Neuronal stem cell (in vitro differentiated cells): ENCODE measurements around the gene L3MBTL4.

Experiments
- DNase-seq: peaks from one replicate; pipeline ENCODE4 v3.0.0-alpha.2; 2013; ENCODE audit warnings: low spot score
- H2AFZ ChIP-seq: one replicate; pipeline ENCODE4 v1.6.1; 2013; ENCODE audit warnings: mild to moderate bottlenecking, low read length, inconsistent platforms
- H2AK5ac ChIP-seq: 2 replicates; pipeline ENCODE4 v1.6.1; 2013; ENCODE audit warnings: low read depth, mild to moderate bottlenecking, inconsistent platforms, low read length, moderate library complexity, mixed read lengths
- H2BK120ac ChIP-seq: 2 replicates; pipeline ENCODE4 v1.6.1; 2013; ENCODE audit warnings: low read depth, mild to moderate bottlenecking, inconsistent platforms, low read length, moderate library complexity, mixed read lengths
- H2BK12ac ChIP-seq: one replicate; pipeline ENCODE4 v1.6.1; 2013; ENCODE audit warnings: low read length, inconsistent platforms
- H2BK15ac ChIP-seq: 2 replicates; pipeline ENCODE4 v1.6.1; 2013; ENCODE audit warnings: mild to moderate bottlenecking, low read length, inconsistent platforms, mixed read lengths
- H2BK5ac ChIP-seq: one replicate; pipeline ENCODE4 v1.6.1; 2013; ENCODE audit warnings: inconsistent platforms, mild to moderate bottlenecking, low read length, moderate library complexity
- H3K14ac ChIP-seq: one replicate; pipeline ENCODE4 v1.6.1; 2013; ENCODE audit warnings: low read length, inconsistent platforms
- H3K18ac ChIP-seq: 2 replicates; pipeline ENCODE4 v1.6.1; 2013; ENCODE audit warnings: low read length, inconsistent platforms
- H3K23ac ChIP-seq: 2 replicates; pipeline ENCODE4 v1.6.1; 2013; ENCODE audit warnings: low read depth, mild to moderate bottlenecking, mixed read lengths, low read length, inconsistent platforms; ENCODE audit not compliant: poor library complexity
- H3K27ac ChIP-seq: replicated peaks from 3 replicates; pipeline ENCODE4 v1.5.1; 2013; ENCODE audit warnings: low read length, inconsistent platforms
- H3K27me3 ChIP-seq, 3 experiments: 2 replicates each; pipeline ENCODE4 v1.6.1; 2013; ENCODE audit warnings: low read length in 3 of 3, mild to moderate bottlenecking in 2 of 3, inconsistent platforms in 1 of 3, low read depth in 1 of 3, mixed read lengths in 1 of 3, moderate library complexity in 1 of 3; ENCODE audit not compliant: control insufficient read depth in 3 of 3, insufficient read depth in 3 of 3
- H3K36me3 ChIP-seq, 2 donors: replicated peaks in 1 of 2; 2 replicates each; pipeline ENCODE4 v1.6.1; 2013; ENCODE audit warnings: low read length in 2 of 2; ENCODE audit not compliant: control insufficient read depth in 2 of 2, insufficient read depth in 2 of 2
- H3K4ac ChIP-seq: 2 replicates; pipeline ENCODE4 v1.6.1; 2013; ENCODE audit warnings: inconsistent platforms, mild to moderate bottlenecking, low read length, moderate library complexity
- H3K4me1 ChIP-seq, 2 donors: 1 replicate in 1 of 2; 2 replicates in 1 of 2; pipeline ENCODE4 v1.6.1; 2013; ENCODE audit warnings: low read length in 2 of 2, low read depth in 1 of 2; ENCODE audit not compliant: control insufficient read depth in 2 of 2, insufficient read depth in 1 of 2
- H3K4me2 ChIP-seq: one replicate; pipeline ENCODE4 v1.6.1; 2013; ENCODE audit warnings: mild to moderate bottlenecking, low read length, inconsistent platforms; ENCODE audit not compliant: insufficient read depth, poor library complexity, severe bottlenecking
- H3K4me3 ChIP-seq, 2 donors: 2 replicates each; pipeline ENCODE4 v1.5.1; 2013; ENCODE audit warnings: low read length in 2 of 2, mild to moderate bottlenecking in 2 of 2, inconsistent platforms in 1 of 2, moderate library complexity in 1 of 2
- H3K79me1 ChIP-seq: one replicate; pipeline ENCODE4 v1.6.1; 2013; ENCODE audit warnings: low read depth, mild to moderate bottlenecking, inconsistent platforms, low read length, moderate library complexity
- H3K9ac ChIP-seq: one replicate; pipeline ENCODE4 v1.6.1; 2013; ENCODE audit warnings: mild to moderate bottlenecking, low read depth, low read length, inconsistent platforms; ENCODE audit not compliant: poor library complexity
- H3K9me3 ChIP-seq, 2 donors: replicated peaks in 1 of 2; 2 replicates each; pipeline versions ENCODE3 to v1.6.1; 2013; ENCODE audit warnings: low read length in 2 of 2, mild to moderate bottlenecking in 2 of 2, inconsistent platforms in 1 of 2, low read depth in 1 of 2, mixed read lengths in 1 of 2, moderate library complexity in 1 of 2; ENCODE audit not compliant: control insufficient read depth in 2 of 2, insufficient read depth in 1 of 2
- H4K8ac ChIP-seq: one replicate; pipeline ENCODE4 v1.6.1; 2013; ENCODE audit warnings: low read depth, mild to moderate bottlenecking, inconsistent platforms, low read length, moderate library complexity
- H4K91ac ChIP-seq: one replicate; pipeline ENCODE4 v1.6.1; 2013; ENCODE audit warnings: low read length, low read depth, mild to moderate bottlenecking, inconsistent platforms; ENCODE audit not compliant: poor library complexity
- WGBS, 2 donors: extraction: QIAGEN DNeasy Blood & Tissue Kit; methylation state at CpG; one replicate each; pipeline ENCODE4 v1.1.7; 2013; ENCODE audit warnings: missing lambda C conversion rate in 2 of 2, mixed read lengths in 1 of 2; ENCODE audit not compliant: insufficient read length in 2 of 2, insufficient replicate concordance in 1 of 2; ENCODE audit errors: extremely low coverage in 2 of 2; 5-methylcytosine and 5-hydroxymethylcytosine counted together

Gene L3MBTL4

GRCh38 chr18:6120820-6121279 lies 293.9 kb downstream of the L3MBTL4 start:
- H2BK120ac ChIP-seq, result no peak overlapping the region
- H2AK5ac ChIP-seq, result no peak overlapping the region
- H3K18ac ChIP-seq, result no peak overlapping the region
- no peak overlapping the region for H2BK15ac ChIP-seq
- no peak overlapping the region for H3K4me2 ChIP-seq
- DNase-seq, result no peak
- no peak overlapping the region for H3K4ac ChIP-seq
- no peak overlapping the region for H2BK5ac ChIP-seq
- H4K91ac ChIP-seq, result no peak overlapping the region
- H3K27ac ChIP-seq, result no peak overlapping the region
- H3K9me3 ChIP-seq, result peaks cover 0 to 4% of the 10 kb centered on the region in 2 donors
- no peak overlapping the region for H4K8ac ChIP-seq
- no peaks in the 10 kb centered on the region for H3K79me1 ChIP-seq
- H3K14ac ChIP-seq, result no peak overlapping the region
- H3K9ac ChIP-seq, result no peak overlapping the region
- H3K36me3 ChIP-seq, result no peaks in the 10 kb centered on the region
- H3K23ac ChIP-seq, result no peak overlapping the region
- peaks cover 8% of the 10 kb centered on the region in 2 donors for H3K4me1 ChIP-seq
- no peak overlapping the region for H3K4me3 ChIP-seq
- no CpG with 5 or more reads among the region's 4 CpGs for WGBS, 2 donors
- no peaks in the 10 kb centered on the region for H3K27me3 ChIP-seq
- H2AFZ ChIP-seq, result no peak overlapping the region
- H2BK12ac ChIP-seq, result no peak overlapping the region

- Histone ChIP-seq H2AFZ (peak overlapping the region; percentile 36), H2BK120ac (no peak overlapping the region), H2AK5ac (peak overlapping the region; percentile 11), H3K9me3 (peaks cover 0 to 4% of the 10 kb centered on the region in 2 donors), H3K4me2 (no peak overlapping the region), H3K9ac (no peak overlapping the region), H3K14ac (no peak overlapping the region), H3K36me3 (no peaks in the 10 kb centered on the region), H4K91ac (no peak overlapping the region), H2BK15ac (no peak overlapping the region), H3K23ac (no peak overlapping the region), H3K27me3 (no peaks in the 10 kb centered on the region), H3K4me1 (peaks cover 8% of the 10 kb centered on the region in 2 donors), H2BK12ac (no peak overlapping the region), H4K8ac (no peak overlapping the region), H3K4ac (no peak overlapping the region), H2BK5ac (no peak overlapping the region), H3K4me3 (no peak overlapping the region), H3K79me1 (no peaks in the 10 kb centered on the region), H3K27ac (peak overlapping the region; percentile 22), H3K18ac (no peak overlapping the region)
- WGBS, 2 donors, result no CpG with 5 or more reads among the region's 1 CpG
- DNase-seq, result peak; percentile 15
These were observed 294.9 kb downstream of the L3MBTL4 start for GRCh38 chr18:6119761-6120160.

GRCh38 chr18:6118080-6118479 lies 296.6 kb downstream of the L3MBTL4 start:
- DNase-seq, result no peak
- no peak overlapping the region for H3K18ac ChIP-seq
- no peak overlapping the region for H2BK15ac ChIP-seq
- no peak overlapping the region for H4K91ac ChIP-seq
- no peak overlapping the region for H3K14ac ChIP-seq
- H4K8ac ChIP-seq, result no peak overlapping the region
- no peak overlapping the region for H2BK120ac ChIP-seq
- H3K27me3 ChIP-seq, result no peaks in the 10 kb centered on the region
- no peaks in the 10 kb centered on the region for H3K9me3 ChIP-seq
- peak overlapping the region; percentile 11 for H2AFZ ChIP-seq
- no peak overlapping the region for H2BK5ac ChIP-seq
- no peak overlapping the region for H3K4me3 ChIP-seq
- no peaks in the 10 kb centered on the region for H3K36me3 ChIP-seq
- H3K4me1 ChIP-seq, result peaks cover 8% of the 10 kb centered on the region in 2 donors
- H3K9ac ChIP-seq, result no peak overlapping the region
- no peak overlapping the region for H2BK12ac ChIP-seq
- H2AK5ac ChIP-seq, result no peak overlapping the region
- H3K4ac ChIP-seq, result no peak overlapping the region
- H3K27ac ChIP-seq, result no peak overlapping the region
- no peaks in the 10 kb centered on the region for H3K79me1 ChIP-seq
- H3K23ac ChIP-seq, result no peak overlapping the region
- H3K4me2 ChIP-seq, result no peak overlapping the region
- no CpG with 5 or more reads among the region's 2 CpGs for WGBS, 2 donors

GRCh38 chr18:6115710-6116109 lies 299.0 kb downstream of the L3MBTL4 start:
- Histone ChIP-seq H3K23ac (no peak overlapping the region), H2AK5ac (no peak overlapping the region), H3K79me1 (no peaks in the 10 kb centered on the region), H3K4me2 (no peak overlapping the region), H3K27me3 (no peaks in the 10 kb centered on the region), H4K91ac (no peak overlapping the region), H3K27ac (no peak overlapping the region), H3K4me3 (no peak overlapping the region), H2BK12ac (no peak overlapping the region), H2BK5ac (no peak overlapping the region), H2BK120ac (no peak overlapping the region), H3K4ac (no peak overlapping the region), H3K4me1 (peaks cover 7 to 8% of the 10 kb centered on the region in 2 donors), H3K9ac (no peak overlapping the region), H2AFZ (no peak overlapping the region), H3K14ac (no peak overlapping the region), H3K36me3 (no peaks in the 10 kb centered on the region), H3K9me3 (no peaks in the 10 kb centered on the region), H3K18ac (no peak overlapping the region), H4K8ac (no peak overlapping the region), H2BK15ac (no peak overlapping the region)
- no peak for DNase-seq
- WGBS, 2 donors, result no CpG with 5 or more reads among the region's 4 CpGs
